GM23338 (cell line): ENCODE data around the gene CLEC1B.

Source experiments
- CREB1 ChIP-seq: fragments of 250-450 bp; sonication (Bioruptor Pico); IDR thresholded peaks from 2 replicates; pipeline ENCODE4 v1.5.0; 2020; ENCODE audit warnings: low read depth, mild to moderate bottlenecking, moderate library complexity
- EZH2 ChIP-seq: fragments of 200-600 bp; sonication (generic); IDR thresholded peaks from one replicate; pipeline ENCODE4 v1.8.0; 2017; ENCODE audit warnings: antibody characterized with exemption, mild to moderate bottlenecking, low read depth; ENCODE audit not compliant: unreplicated experiment
- EZH2phosphoT487 ChIP-seq: fragments of 200-600 bp; sonication (generic); IDR thresholded peaks from one replicate; pipeline ENCODE4 v1.8.1; 2018; ENCODE audit warnings: antibody characterized with exemption; ENCODE audit not compliant: unreplicated experiment
- POLR2AphosphoS5 ChIP-seq: IDR thresholded peaks from 2 replicates; pipeline ENCODE4 v1.6.1; 2016; ENCODE audit warnings: antibody characterized with exemption, low read depth
- STAT1 ChIP-seq: IDR thresholded peaks from one replicate; pipeline ENCODE4 v1.6.1; 2016; ENCODE audit warnings: antibody characterized with exemption; ENCODE audit not compliant: unreplicated experiment
- ZNF114 ChIP-seq: fragments of 250-450 bp; sonication (Bioruptor Pico); IDR thresholded peaks from 2 replicates; pipeline ENCODE4 v1.5.0; 2020; ENCODE audit warnings: mild to moderate bottlenecking, moderate library complexity
- ZNF331 ChIP-seq: fragments of 250-450 bp; sonication (Bioruptor Pico); IDR thresholded peaks from 2 replicates; pipeline ENCODE4 v1.5.0; 2020; ENCODE audit warnings: low read depth, mild to moderate bottlenecking, moderate library complexity
- TF ChIP-seq, protein P1 (sequence below), 2 experiments: fragments of 200-600 bp in 1 of 2; sonication (generic) in 1 of 2; conservative IDR thresholded peaks; 2 replicates each; pipeline versions ENCODE4 v1.5.1 to v1.6.1; 2016 to 2017; ENCODE audit warnings: antibody characterized with exemption in 2 of 2, low read depth in 2 of 2, mild to moderate bottlenecking in 2 of 2, moderate library complexity in 1 of 2
- TF ChIP-seq, protein P2 (sequence below): IDR thresholded peaks from one replicate; pipeline ENCODE4 v1.6.1; 2018; ENCODE audit warnings: antibody characterized with exemption; ENCODE audit not compliant: unreplicated experiment
- TF ChIP-seq, protein P3 (sequence below): fragments of 250-450 bp; sonication (Bioruptor Pico); IDR thresholded peaks from 2 replicates; pipeline ENCODE4 v1.5.0; 2020; ENCODE audit warnings: mild to moderate bottlenecking, moderate library complexity

DNA sequence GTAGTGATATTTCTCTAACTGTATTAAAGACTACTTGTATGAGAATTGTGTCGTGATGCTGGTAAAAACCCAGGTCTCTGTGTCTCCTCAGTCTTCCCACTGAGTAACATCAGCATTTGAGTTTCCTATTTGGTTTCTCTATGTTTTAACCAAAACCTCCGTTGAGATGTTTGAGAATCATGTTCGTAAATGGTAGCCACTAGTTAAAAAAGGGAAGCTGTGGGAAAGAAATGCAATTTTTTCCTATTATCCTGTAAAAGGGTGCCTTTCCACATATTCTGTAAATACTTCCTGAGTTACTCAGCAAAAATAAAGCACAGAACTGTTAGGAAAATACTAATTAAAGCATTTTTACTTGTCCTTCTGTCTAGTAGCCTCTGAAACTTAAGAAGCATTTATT is 7.0 kb downstream of the CLEC1B start:
- TF ChIP-seq, protein P1, sequence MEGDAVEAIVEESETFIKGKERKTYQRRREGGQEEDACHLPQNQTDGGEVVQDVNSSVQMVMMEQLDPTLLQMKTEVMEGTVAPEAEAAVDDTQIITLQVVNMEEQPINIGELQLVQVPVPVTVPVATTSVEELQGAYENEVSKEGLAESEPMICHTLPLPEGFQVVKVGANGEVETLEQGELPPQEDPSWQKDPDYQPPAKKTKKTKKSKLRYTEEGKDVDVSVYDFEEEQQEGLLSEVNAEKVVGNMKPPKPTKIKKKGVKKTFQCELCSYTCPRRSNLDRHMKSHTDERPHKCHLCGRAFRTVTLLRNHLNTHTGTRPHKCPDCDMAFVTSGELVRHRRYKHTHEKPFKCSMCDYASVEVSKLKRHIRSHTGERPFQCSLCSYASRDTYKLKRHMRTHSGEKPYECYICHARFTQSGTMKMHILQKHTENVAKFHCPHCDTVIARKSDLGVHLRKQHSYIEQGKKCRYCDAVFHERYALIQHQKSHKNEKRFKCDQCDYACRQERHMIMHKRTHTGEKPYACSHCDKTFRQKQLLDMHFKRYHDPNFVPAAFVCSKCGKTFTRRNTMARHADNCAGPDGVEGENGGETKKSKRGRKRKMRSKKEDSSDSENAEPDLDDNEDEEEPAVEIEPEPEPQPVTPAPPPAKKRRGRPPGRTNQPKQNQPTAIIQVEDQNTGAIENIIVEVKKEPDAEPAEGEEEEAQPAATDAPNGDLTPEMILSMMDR (conservative IDR thresholded peaks at IDR 0.05; ENCODE audit: low read depth in 2 of 2) = no peak
- TF ChIP-seq CREB1 (CRISPR knock-in tag) = no peak
- no peak for TF ChIP-seq POLR2AphosphoS5
- TF ChIP-seq EZH2phosphoT487 = no peak
- no peak for TF ChIP-seq EZH2
- TF ChIP-seq STAT1 = no peak
- TF ChIP-seq, protein P2, sequence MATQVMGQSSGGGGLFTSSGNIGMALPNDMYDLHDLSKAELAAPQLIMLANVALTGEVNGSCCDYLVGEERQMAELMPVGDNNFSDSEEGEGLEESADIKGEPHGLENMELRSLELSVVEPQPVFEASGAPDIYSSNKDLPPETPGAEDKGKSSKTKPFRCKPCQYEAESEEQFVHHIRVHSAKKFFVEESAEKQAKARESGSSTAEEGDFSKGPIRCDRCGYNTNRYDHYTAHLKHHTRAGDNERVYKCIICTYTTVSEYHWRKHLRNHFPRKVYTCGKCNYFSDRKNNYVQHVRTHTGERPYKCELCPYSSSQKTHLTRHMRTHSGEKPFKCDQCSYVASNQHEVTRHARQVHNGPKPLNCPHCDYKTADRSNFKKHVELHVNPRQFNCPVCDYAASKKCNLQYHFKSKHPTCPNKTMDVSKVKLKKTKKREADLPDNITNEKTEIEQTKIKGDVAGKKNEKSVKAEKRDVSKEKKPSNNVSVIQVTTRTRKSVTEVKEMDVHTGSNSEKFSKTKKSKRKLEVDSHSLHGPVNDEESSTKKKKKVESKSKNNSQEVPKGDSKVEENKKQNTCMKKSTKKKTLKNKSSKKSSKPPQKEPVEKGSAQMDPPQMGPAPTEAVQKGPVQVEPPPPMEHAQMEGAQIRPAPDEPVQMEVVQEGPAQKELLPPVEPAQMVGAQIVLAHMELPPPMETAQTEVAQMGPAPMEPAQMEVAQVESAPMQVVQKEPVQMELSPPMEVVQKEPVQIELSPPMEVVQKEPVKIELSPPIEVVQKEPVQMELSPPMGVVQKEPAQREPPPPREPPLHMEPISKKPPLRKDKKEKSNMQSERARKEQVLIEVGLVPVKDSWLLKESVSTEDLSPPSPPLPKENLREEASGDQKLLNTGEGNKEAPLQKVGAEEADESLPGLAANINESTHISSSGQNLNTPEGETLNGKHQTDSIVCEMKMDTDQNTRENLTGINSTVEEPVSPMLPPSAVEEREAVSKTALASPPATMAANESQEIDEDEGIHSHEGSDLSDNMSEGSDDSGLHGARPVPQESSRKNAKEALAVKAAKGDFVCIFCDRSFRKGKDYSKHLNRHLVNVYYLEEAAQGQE = no peak
- TF ChIP-seq ZNF331 (CRISPR knock-in tag) = no peak
- no peak for TF ChIP-seq ZNF114 (CRISPR knock-in tag)
- TF ChIP-seq, protein P3, sequence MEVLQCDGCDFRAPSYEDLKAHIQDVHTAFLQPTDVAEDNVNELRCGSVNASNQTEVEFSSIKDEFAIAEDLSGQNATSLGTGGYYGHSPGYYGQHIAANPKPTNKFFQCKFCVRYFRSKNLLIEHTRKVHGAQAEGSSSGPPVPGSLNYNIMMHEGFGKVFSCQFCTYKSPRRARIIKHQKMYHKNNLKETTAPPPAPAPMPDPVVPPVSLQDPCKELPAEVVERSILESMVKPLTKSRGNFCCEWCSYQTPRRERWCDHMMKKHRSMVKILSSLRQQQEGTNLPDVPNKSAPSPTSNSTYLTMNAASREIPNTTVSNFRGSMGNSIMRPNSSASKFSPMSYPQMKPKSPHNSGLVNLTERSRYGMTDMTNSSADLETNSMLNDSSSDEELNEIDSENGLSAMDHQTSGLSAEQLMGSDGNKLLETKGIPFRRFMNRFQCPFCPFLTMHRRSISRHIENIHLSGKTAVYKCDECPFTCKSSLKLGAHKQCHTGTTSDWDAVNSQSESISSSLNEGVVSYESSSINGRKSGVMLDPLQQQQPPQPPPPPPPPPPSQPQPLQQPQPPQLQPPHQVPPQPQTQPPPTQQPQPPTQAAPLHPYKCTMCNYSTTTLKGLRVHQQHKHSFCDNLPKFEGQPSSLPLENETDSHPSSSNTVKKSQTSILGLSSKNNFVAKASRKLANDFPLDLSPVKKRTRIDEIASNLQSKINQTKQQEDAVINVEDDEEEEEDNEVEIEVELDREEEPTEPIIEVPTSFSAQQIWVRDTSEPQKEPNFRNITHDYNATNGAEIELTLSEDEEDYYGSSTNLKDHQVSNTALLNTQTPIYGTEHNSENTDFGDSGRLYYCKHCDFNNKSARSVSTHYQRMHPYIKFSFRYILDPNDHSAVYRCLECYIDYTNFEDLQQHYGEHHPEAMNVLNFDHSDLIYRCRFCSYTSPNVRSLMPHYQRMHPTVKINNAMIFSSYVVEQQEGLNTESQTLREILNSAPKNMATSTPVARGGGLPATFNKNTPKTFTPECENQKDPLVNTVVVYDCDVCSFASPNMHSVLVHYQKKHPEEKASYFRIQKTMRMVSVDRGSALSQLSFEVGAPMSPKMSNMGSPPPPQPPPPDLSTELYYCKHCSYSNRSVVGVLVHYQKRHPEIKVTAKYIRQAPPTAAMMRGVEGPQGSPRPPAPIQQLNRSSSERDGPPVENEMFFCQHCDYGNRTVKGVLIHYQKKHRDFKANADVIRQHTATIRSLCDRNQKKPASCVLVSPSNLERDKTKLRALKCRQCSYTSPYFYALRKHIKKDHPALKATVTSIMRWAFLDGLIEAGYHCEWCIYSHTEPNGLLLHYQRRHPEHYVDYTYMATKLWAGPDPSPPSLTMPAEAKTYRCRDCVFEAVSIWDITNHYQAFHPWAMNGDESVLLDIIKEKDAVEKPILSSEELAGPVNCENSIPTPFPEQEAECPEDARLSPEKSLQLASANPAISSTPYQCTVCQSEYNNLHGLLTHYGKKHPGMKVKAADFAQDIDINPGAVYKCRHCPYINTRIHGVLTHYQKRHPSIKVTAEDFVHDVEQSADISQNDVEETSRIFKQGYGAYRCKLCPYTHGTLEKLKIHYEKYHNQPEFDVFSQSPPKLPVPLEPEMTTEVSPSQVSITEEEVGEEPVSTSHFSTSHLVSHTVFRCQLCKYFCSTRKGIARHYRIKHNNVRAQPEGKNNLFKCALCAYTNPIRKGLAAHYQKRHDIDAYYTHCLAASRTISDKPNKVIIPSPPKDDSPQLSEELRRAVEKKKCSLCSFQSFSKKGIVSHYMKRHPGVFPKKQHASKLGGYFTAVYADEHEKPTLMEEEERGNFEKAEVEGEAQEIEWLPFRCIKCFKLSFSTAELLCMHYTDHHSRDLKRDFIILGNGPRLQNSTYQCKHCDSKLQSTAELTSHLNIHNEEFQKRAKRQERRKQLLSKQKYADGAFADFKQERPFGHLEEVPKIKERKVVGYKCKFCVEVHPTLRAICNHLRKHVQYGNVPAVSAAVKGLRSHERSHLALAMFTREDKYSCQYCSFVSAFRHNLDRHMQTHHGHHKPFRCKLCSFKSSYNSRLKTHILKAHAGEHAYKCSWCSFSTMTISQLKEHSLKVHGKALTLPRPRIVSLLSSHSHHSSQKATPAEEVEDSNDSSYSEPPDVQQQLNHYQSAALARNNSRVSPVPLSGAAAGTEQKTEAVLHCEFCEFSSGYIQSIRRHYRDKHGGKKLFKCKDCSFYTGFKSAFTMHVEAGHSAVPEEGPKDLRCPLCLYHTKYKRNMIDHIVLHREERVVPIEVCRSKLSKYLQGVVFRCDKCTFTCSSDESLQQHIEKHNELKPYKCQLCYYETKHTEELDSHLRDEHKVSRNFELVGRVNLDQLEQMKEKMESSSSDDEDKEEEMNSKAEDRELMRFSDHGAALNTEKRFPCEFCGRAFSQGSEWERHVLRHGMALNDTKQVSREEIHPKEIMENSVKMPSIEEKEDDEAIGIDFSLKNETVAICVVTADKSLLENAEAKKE (CRISPR knock-in tag) = no peak
